Tibial artery (tissue), 4 donors: ENCODE data around the gene INSYN2A.

Source experiments
- DNase-seq, 2 donors: peaks; one replicate each; pipeline ENCODE4 v3.0.0-alpha.2; 2019
- H3K27ac ChIP-seq, 2 donors: fragments of 200-600 bp; sonication (generic) in 1 of 2; 1 replicate in 1 of 2; 2 replicates in 1 of 2; pipeline ENCODE4 v1.5.1; 2018 to 2019; ENCODE audit warnings: mild to moderate bottlenecking in 1 of 2
- H3K27me3 ChIP-seq, 2 donors: fragments of 200-600 bp; sonication (generic) in 1 of 2; one replicate each; pipeline versions ENCODE4 v1.5.1 to v1.6.0; 2016 to 2019
- H3K36me3 ChIP-seq, 3 donors: fragments of 200-600 bp; sonication (generic) in 2 of 3; one replicate each; pipeline ENCODE4 v1.5.1; 2016 to 2019; ENCODE audit warnings: mild to moderate bottlenecking in 2 of 3
- H3K4me1 ChIP-seq, 4 donors: fragments of 200-600 bp; sonication (generic) in 2 of 4; 1 replicate in 3 of 4; 2 replicates in 1 of 4; pipeline ENCODE4 v1.5.1; 2016 to 2019
- H3K4me3 ChIP-seq, 2 donors: fragments of 200-600 bp; sonication (generic) in 1 of 2; 1 replicate in 1 of 2; 2 replicates in 1 of 2; pipeline ENCODE4 v1.5.1; 2018 to 2019; ENCODE audit warnings: mild to moderate bottlenecking in 2 of 2
- H3K9me3 ChIP-seq, 3 donors: fragments of 200-600 bp; sonication (generic) in 1 of 3; one replicate each; pipeline ENCODE4 v1.5.1; 2016 to 2019
- intact Hi-C: fragments of 100-400 bp; cut with DNase I; formaldehyde crosslinking; loops from one replicate; pipeline ENCODE4 v1.15.0; 2023; ENCODE audit warnings: low total_unique reads
- TF ChIP-seq, protein P1 (sequence below), 2 experiments: fragments of 200-600 bp in 1 of 2; fragments of 450-650 bp in 1 of 2; IDR thresholded peaks; one replicate each; pipeline ENCODE4 v1.5.1; 2017 to 2019; ENCODE audit warnings: antibody characterized with exemption in 2 of 2, mild to moderate bottlenecking in 1 of 2, moderate library complexity in 1 of 2

The INSYN2A gene

GRCh38 chr10:127218658-127219057, 22.3 kb upstream of the INSYN2A start:
- intact Hi-C loops, result no loop called here
- H3K4me1 ChIP-seq, result no peaks in the 10 kb centered on the region
- no peaks in the 10 kb centered on the region for H3K36me3 ChIP-seq
- no peak overlapping the region for H3K4me3 ChIP-seq
- H3K27ac ChIP-seq, result no peak overlapping the region
- H3K27me3 ChIP-seq, result no peaks in the 10 kb centered on the region
- TF ChIP-seq, protein P1, sequence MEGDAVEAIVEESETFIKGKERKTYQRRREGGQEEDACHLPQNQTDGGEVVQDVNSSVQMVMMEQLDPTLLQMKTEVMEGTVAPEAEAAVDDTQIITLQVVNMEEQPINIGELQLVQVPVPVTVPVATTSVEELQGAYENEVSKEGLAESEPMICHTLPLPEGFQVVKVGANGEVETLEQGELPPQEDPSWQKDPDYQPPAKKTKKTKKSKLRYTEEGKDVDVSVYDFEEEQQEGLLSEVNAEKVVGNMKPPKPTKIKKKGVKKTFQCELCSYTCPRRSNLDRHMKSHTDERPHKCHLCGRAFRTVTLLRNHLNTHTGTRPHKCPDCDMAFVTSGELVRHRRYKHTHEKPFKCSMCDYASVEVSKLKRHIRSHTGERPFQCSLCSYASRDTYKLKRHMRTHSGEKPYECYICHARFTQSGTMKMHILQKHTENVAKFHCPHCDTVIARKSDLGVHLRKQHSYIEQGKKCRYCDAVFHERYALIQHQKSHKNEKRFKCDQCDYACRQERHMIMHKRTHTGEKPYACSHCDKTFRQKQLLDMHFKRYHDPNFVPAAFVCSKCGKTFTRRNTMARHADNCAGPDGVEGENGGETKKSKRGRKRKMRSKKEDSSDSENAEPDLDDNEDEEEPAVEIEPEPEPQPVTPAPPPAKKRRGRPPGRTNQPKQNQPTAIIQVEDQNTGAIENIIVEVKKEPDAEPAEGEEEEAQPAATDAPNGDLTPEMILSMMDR (IDR thresholded peaks at IDR 0.05), result no peak
- no peak for DNase-seq
- no peaks in the 10 kb centered on the region for H3K9me3 ChIP-seq

- DNase-seq, result no peak
- H3K4me3 ChIP-seq, result no peak overlapping the region
- H3K36me3 ChIP-seq, result no peaks in the 10 kb centered on the region
- H3K9me3 ChIP-seq, result no peaks in the 10 kb centered on the region
- H3K27me3 ChIP-seq, result no peaks in the 10 kb centered on the region
- intact Hi-C loops, result no loop called here
- TF ChIP-seq, protein P1 (IDR thresholded peaks at IDR 0.05), result no peak
- no peak overlapping the region for H3K27ac ChIP-seq
- no peaks in the 10 kb centered on the region for H3K4me1 ChIP-seq
Measured at GRCh38 chr10:127216786-127217185, 20.4 kb upstream of the INSYN2A start.

- no peak for DNase-seq
- TF ChIP-seq, protein P1 (IDR thresholded peaks at IDR 0.05), result no peak
- no peak overlapping the region for H3K4me3 ChIP-seq
- intact Hi-C loops, result no loop called here
- no peaks in the 10 kb centered on the region for H3K36me3 ChIP-seq
- H3K27ac ChIP-seq, result no peak overlapping the region
- no peaks in the 10 kb centered on the region for H3K4me1 ChIP-seq
- no peaks in the 10 kb centered on the region for H3K27me3 ChIP-seq
- H3K9me3 ChIP-seq, result no peaks in the 10 kb centered on the region
Measured at GRCh38 chr10:127216274-127216673, 19.9 kb upstream of the INSYN2A start.

- H3K36me3 ChIP-seq, result no peaks in the 10 kb centered on the region
- H3K9me3 ChIP-seq, result no peaks in the 10 kb centered on the region
- H3K27me3 ChIP-seq, result no peaks in the 10 kb centered on the region
- DNase-seq, result no peak
- TF ChIP-seq, protein P1 (IDR thresholded peaks at IDR 0.05), result no peak
- no peaks in the 10 kb centered on the region for H3K4me1 ChIP-seq
- intact Hi-C loops, result no loop called here
- H3K4me3 ChIP-seq, result no peak overlapping the region
- H3K27ac ChIP-seq, result no peak overlapping the region
Measured at GRCh38 chr10:127215866-127216265, 19.5 kb upstream of the INSYN2A start.

DNA sequence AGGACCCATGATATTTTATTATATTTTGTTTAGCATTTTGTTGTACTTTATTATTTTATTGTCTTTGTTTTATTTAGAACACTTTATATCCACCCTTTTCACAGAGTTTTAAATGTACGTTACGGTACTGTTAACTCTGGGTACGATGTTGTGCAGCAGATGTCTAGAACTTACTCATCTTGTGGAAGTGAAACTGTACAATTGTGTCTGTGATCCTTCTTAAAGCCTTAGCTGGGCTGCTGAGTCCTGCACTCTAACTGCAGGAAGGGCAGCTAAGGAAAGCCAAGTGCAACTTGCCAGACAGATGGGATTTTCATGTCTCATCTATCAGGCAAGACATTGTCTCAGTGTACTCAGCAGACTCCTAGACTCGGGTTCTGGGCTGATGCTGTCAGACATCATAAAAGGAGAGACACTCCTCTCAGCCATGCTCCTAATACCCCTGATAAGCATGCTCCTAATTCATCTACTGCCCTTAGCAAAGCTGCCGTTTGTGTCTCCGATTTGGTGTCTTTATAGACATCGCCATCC, 14.6 kb upstream of the INSYN2A start:
- no peak for DNase-seq
- no peaks in the 10 kb centered on the region for H3K27me3 ChIP-seq
- H3K4me1 ChIP-seq, result no peaks in the 10 kb centered on the region
- intact Hi-C loops, result no loop called here
- no peak overlapping the region for H3K27ac ChIP-seq
- TF ChIP-seq, protein P1 (IDR thresholded peaks at IDR 0.05), result no peak
- H3K36me3 ChIP-seq, result peaks cover 0 to 3% (median 0%) of the 10 kb centered on the region in 3 donors
- no peak overlapping the region for H3K4me3 ChIP-seq
- no peaks in the 10 kb centered on the region for H3K9me3 ChIP-seq

DNA sequence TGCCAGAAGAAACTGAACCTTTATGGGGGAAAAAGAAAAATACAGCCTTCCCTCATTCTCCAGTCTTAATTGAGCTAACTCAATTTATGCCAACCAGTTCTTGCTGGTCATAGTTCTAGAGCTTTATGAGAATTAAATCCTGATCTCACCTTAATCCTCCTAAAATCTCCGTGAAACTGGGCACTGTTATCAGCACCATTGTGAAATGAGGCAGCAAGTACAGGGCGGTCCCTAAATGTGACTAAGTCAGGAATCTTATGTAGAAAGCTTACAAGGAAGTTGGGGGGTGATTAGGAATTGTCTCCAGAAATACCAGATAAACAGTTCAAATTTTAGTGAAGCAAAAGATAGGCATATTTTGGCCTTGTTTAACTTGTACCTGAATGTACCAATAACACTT, 10.7 kb upstream of the INSYN2A start:
- TF ChIP-seq, protein P1 (IDR thresholded peaks at IDR 0.05), result no peak
- Histone ChIP-seq H3K27ac (no peak overlapping the region), H3K4me3 (no peak overlapping the region), H3K36me3 (peaks cover 0 to 10% (median 8%) of the 10 kb centered on the region in 3 donors), H3K9me3 (no peaks in the 10 kb centered on the region), H3K4me1 (no peaks in the 10 kb centered on the region), H3K27me3 (no peaks in the 10 kb centered on the region)
- intact Hi-C loops, result no loop called here
- DNase-seq, result no peak
